Thyroid gland (tissue), 4 donors: ENCODE measurements around the gene PTPRT.

Experiments
- POLR2A ChIP-seq, 2 donors: fragments of 450-650 bp; IDR thresholded peaks; one replicate each; pipeline ENCODE4 v1.6.1; 2017; ENCODE audit warnings: antibody characterized with exemption in 2 of 2, mild to moderate bottlenecking in 2 of 2, moderate library complexity in 1 of 2
- TF ChIP-seq, protein P1 (sequence below), 6 experiments: fragments of 200-600 bp in 3 of 6; fragments of 450-650 bp in 3 of 6; sonication (generic) in 3 of 6; IDR thresholded peaks; one replicate each; pipeline ENCODE4 v1.5.1; 2016 to 2019; ENCODE audit warnings: antibody characterized with exemption in 6 of 6, mild to moderate bottlenecking in 2 of 6, inconsistent platforms in 1 of 6, moderate library complexity in 1 of 6

DNA sequence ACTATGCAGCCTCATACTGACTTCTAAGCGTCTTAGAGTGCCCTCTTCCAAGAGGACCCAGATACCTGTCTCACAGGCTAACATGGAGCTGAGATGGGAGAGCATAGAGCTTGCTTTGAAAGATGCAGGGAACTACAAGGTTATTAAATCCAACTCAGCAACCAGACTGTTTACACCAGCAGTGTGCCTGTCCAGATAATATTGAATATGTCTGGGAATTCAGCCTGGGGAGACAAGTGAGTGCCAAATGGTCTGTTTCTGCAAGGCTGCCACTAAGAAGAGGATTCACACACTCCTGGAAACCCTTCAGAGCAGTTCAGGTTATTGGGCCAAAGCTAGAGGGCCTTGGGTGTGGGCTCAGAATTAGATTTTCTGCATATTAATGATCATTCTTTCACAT, 547.8 kb downstream of the PTPRT start:
- TF ChIP-seq, protein P1, sequence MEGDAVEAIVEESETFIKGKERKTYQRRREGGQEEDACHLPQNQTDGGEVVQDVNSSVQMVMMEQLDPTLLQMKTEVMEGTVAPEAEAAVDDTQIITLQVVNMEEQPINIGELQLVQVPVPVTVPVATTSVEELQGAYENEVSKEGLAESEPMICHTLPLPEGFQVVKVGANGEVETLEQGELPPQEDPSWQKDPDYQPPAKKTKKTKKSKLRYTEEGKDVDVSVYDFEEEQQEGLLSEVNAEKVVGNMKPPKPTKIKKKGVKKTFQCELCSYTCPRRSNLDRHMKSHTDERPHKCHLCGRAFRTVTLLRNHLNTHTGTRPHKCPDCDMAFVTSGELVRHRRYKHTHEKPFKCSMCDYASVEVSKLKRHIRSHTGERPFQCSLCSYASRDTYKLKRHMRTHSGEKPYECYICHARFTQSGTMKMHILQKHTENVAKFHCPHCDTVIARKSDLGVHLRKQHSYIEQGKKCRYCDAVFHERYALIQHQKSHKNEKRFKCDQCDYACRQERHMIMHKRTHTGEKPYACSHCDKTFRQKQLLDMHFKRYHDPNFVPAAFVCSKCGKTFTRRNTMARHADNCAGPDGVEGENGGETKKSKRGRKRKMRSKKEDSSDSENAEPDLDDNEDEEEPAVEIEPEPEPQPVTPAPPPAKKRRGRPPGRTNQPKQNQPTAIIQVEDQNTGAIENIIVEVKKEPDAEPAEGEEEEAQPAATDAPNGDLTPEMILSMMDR (IDR thresholded peaks at IDR 0.05) = no peak
- TF ChIP-seq POLR2A (IDR thresholded peaks at IDR 0.05) = no peak
